B cell (primary cell): ENCODE measurements around the gene FGFR1OP2. TPM values are rescaled to one million over a fixed set of nuclear protein-coding genes. Genes with fewer than 3 reads are reported as not detected.

ENCODE experiments used
- ATAC-seq: fragments of 200-7000 bp; cut with Tn5 transposase; one replicate; pipeline ENCODE4 v1.10.0; 2021; ENCODE audit warnings: low read depth, mild to moderate bottlenecking, moderate number of reproducible peaks, moderate library complexity
- CTCF ChIA-PET: fragments of 350-600 bp; sonication (Branson Sonifier 250); formaldehyde crosslinking; loops from one replicate; lab custom pipeline; 2021; ENCODE audit warnings: antibody characterized with exemption, inconsistent platforms; lab: Charles Lee
- POLR2A ChIA-PET: fragments of 350-600 bp; sonication (Branson Sonifier 250); formaldehyde crosslinking; loops from one replicate; lab custom pipeline; 2021; ENCODE audit warnings: antibody characterized with exemption; lab: Charles Lee
- DNase-seq: peaks from one replicate; pipeline ENCODE4 v3.0.0; 2013
- H2AFZ ChIP-seq: 2 replicates; pipeline ENCODE4 v1.6.1; 2012; ENCODE audit warnings: mild to moderate bottlenecking, low read depth, low read length; ENCODE audit not compliant: insufficient read depth, poor library complexity, severe bottlenecking
- H3K27ac ChIP-seq, 2 donors: 1 replicate in 1 of 2; 2 replicates in 1 of 2; pipeline ENCODE4 v1.5.1; 2012 to 2013; ENCODE audit warnings: low read length in 2 of 2, mild to moderate bottlenecking in 2 of 2, moderate library complexity in 1 of 2
- H3K27me3 ChIP-seq, 4 experiments: fragments of 200-600 bp in 1 of 4; sonication (generic) in 1 of 4; replicated peaks in 1 of 4; 1 replicate in 2 of 4; 2 replicates in 2 of 4; pipeline versions ENCODE4 v1.6.1 to v1.7.0; 2013 to 2016; ENCODE audit warnings: low read length in 3 of 4, mild to moderate bottlenecking in 2 of 4, mixed read lengths in 1 of 4, moderate library complexity in 1 of 4; ENCODE audit not compliant: insufficient read depth in 4 of 4, control insufficient read depth in 3 of 4; ENCODE audit errors: control extremely low read depth in 1 of 4
- H3K36me3 ChIP-seq, 2 experiments: replicated peaks in 1 of 2; 1 replicate in 1 of 2; 2 replicates in 1 of 2; pipeline versions ENCODE4 v1.6.1 to v1.7.1; 2013; ENCODE audit warnings: low read length in 1 of 2; ENCODE audit not compliant: insufficient read depth in 2 of 2, control insufficient read depth in 1 of 2; ENCODE audit errors: control extremely low read depth in 1 of 2, extremely low read depth in 1 of 2
- H3K4me1 ChIP-seq, 2 donors: fragments of 200-600 bp in 1 of 2; sonication (generic) in 1 of 2; 1 replicate in 1 of 2; 2 replicates in 1 of 2; pipeline versions ENCODE4 v1.5.1 to v1.6.1; 2013 to 2017; ENCODE audit warnings: low read length in 2 of 2; ENCODE audit not compliant: control insufficient read depth in 2 of 2, insufficient read depth in 2 of 2
- H3K4me2 ChIP-seq: replicated peaks from 2 replicates; pipeline ENCODE3; 2012; ENCODE audit warnings: mild to moderate bottlenecking, low read depth, low read length; ENCODE audit not compliant: poor library complexity, severe bottlenecking
- H3K4me3 ChIP-seq, 5 experiments: fragments of 200-600 bp in 1 of 5; sonication (generic) in 1 of 5; 1 replicate in 3 of 5; 2 replicates in 2 of 5; pipeline versions ENCODE4 v1.5.1 to v1.7.0; 2011 to 2016; ENCODE audit warnings: low read length in 4 of 5, mild to moderate bottlenecking in 4 of 5, low read depth in 2 of 5, control low read depth in 1 of 5, moderate library complexity in 1 of 5; ENCODE audit not compliant: insufficient read depth in 1 of 5; ENCODE audit errors: control extremely low read depth in 1 of 5, extremely low read depth in 1 of 5
- H3K79me2 ChIP-seq: fragments of 200-600 bp; sonication (generic); one replicate; pipeline ENCODE4 v1.6.0; 2016; ENCODE audit warnings: low read length; ENCODE audit not compliant: control insufficient read depth, insufficient read depth
- H3K9ac ChIP-seq: fragments of 200-600 bp; sonication (generic); 2 replicates; pipeline ENCODE4 v1.6.1; 2017; ENCODE audit warnings: mild to moderate bottlenecking, low read length, moderate library complexity
- H3K9me3 ChIP-seq, 3 donors: one replicate each; pipeline versions ENCODE4 v1.6.1 to v1.7.1; 2013; ENCODE audit warnings: low read length in 2 of 3; ENCODE audit not compliant: control insufficient read depth in 2 of 3, insufficient read depth in 1 of 3; ENCODE audit errors: control extremely low read depth in 1 of 3
- H4K20me1 ChIP-seq: 2 replicates; pipeline ENCODE4 v1.6.0; 2012; ENCODE audit warnings: mild to moderate bottlenecking, low read length; ENCODE audit not compliant: insufficient read depth, control insufficient read depth, poor library complexity, severe bottlenecking
- H3K27ac Mint-ChIP-seq: one replicate; pipeline ENCODE4 v1.8.0; 2021; ENCODE audit warnings: mixed read lengths
- H3K27me3 Mint-ChIP-seq: one replicate; pipeline ENCODE4 v1.8.0; 2021; ENCODE audit warnings: mixed read lengths
- H3K4me1 Mint-ChIP-seq: one replicate; pipeline ENCODE4 v1.8.0; 2021; ENCODE audit warnings: mixed read lengths
- H3K4me3 Mint-ChIP-seq: one replicate; pipeline ENCODE4 v1.8.0; 2021; ENCODE audit warnings: mixed read lengths
- H3K9me3 Mint-ChIP-seq: one replicate; pipeline ENCODE4 v1.8.0; 2022; ENCODE audit warnings: mixed read lengths; ENCODE audit not compliant: insufficient read depth
- EZH2 ChIP-seq: IDR thresholded peaks from 2 replicates; pipeline ENCODE4 v1.6.1; 2012; ENCODE audit warnings: borderline replicate concordance, low read depth, mild to moderate bottlenecking, moderate library complexity, low read length; ENCODE audit not compliant: insufficient read depth, poor library complexity, severe bottlenecking
- WGBS: methylation state at CpG from one replicate; pipeline ENCODE4 v1.1.5; 2013; ENCODE audit warnings: missing lambda C conversion rate; ENCODE audit not compliant: insufficient coverage; 5-methylcytosine and 5-hydroxymethylcytosine counted together
- intact Hi-C: fragments of 100-400 bp; cut with micrococcal nuclease; formaldehyde crosslinking; loops from one replicate; pipeline ENCODE4 v1.10.0; 2022
- polyA minus RNA-seq: library from RNA; depleted of rRNA, polyadenylated mRNA; stranded (reverse); fragments of >200 nt; gene quantifications from 2 replicates; pipeline ENCODE4 v1.2.3, GENCODE V29; 2012
- polyA plus RNA-seq: library from polyadenylated mRNA; depleted of rRNA; stranded (reverse); fragments of >200 nt; gene quantifications from 2 replicates; pipeline ENCODE4 v1.2.3, GENCODE V29; 2012
- total RNA-seq, 2 donors: library from RNA; stranded (reverse); fragments of 120-200 nt in 1 of 2; gene quantifications; 1 replicate in 1 of 2; 2 replicates in 1 of 2; pipeline versions ENCODE4 v1.2.3 to v1.2.4, GENCODE V29; 2013 to 2022
- TF ChIP-seq, protein P1 (sequence below): fragments of 200-600 bp; IDR thresholded peaks from one replicate; pipeline ENCODE4 v1.8.0; 2022; ENCODE audit warnings: antibody characterized with exemption, mild to moderate bottlenecking

FGFR1OP2 gene
- total RNA-seq (64.3 and 67.3 TPM in 2 replicates), polyA plus RNA-seq (22.3 and 29.8 TPM in 2 replicates), polyA minus RNA-seq (32.8 and 36.6 TPM in 2 replicates)
- 84.3 TPM for total RNA-seq (2013)

GRCh38 chr12:26937863-26938700, at the start of gene FGFR1OP2, which contains the start of gene INTS13:
FGFR1OP2 (plus strand) TSS chr12:26938470; CDS start chr12:26954159, 15,689 bp downstream.
INTS13 (minus strand) TSS chr12:26937981; CDS start chr12:26936803, 1,178 bp downstream.
- Mint-ChIP-seq H3K4me3 (peak within 1 kb of the TSS; percentile 99), H3K27me3 (no peaks in the 10 kb centered on the region), H3K4me1 (peaks cover 64% of the 10 kb centered on the region), H3K9me3 (no peaks in the 10 kb centered on the region), H3K27ac (peak within 1 kb of the TSS; percentile 99)
- no peaks in the 10 kb centered on the region for H4K20me1 ChIP-seq
- peak within 1 kb of the TSS; percentile 97 for H2AFZ ChIP-seq
- no peak for TF ChIP-seq EZH2
- peak; percentile 97 for DNase-seq
- ChIA-PET POLR2A (interaction anchor here (1.2 kb wide), 1 partner anchor 85 kb away, joined by 4 read pairs; the partner anchor contains the start of gene MED21), CTCF (interaction anchor here (1.2 to 2.0 kb wide), 2 partner anchors 53 to 76 kb away, joined by 7 to 10 read pairs; partner anchors contain the start of gene TM7SF3)
- intact Hi-C loops, result loop anchor here (1.0 to 10.0 kb wide), 8 partner anchors 76 to 1743 kb away; partner anchors contain the start of genes DNAI7, ETFRF1, ITPR2 and PPFIBP1
- H3K4me1 ChIP-seq, result peaks cover 18 to 57% of the 10 kb centered on the region in 2 donors
- H3K9ac ChIP-seq, result peak within 1 kb of the TSS; percentile 79
- peak within 1 kb of the TSS; percentile 78 for H3K4me2 ChIP-seq
- H3K27ac ChIP-seq, result peak within 1 kb of the TSS; percentile 88 to 96
- ATAC-seq, result peak; percentile 91
- H3K79me2 ChIP-seq, result peaks cover 82% of the 10 kb centered on the region
- H3K9me3 ChIP-seq, result no peaks in the 10 kb centered on the region
- H3K36me3 ChIP-seq, result no peaks in the 10 kb centered on the region
- peak within 1 kb of the TSS; percentile 72 to 100 (median 98) for H3K4me3 ChIP-seq
- no peaks in the 10 kb centered on the region for H3K27me3 ChIP-seq
- 0% methylated on average over 61 of the region's 69 CpGs for WGBS

- POLR2A ChIA-PET, result no interaction called here
- H3K27me3 ChIP-seq, result no peaks in the 10 kb centered on the region
- H3K4me1 ChIP-seq, result no peaks in the 10 kb centered on the region
- no peak overlapping the region for H2AFZ ChIP-seq
- no peaks in the 10 kb centered on the region for H3K4me1 Mint-ChIP-seq
- H3K4me3 Mint-ChIP-seq, result no peak overlapping the region
- H3K36me3 ChIP-seq, result no peaks in the 10 kb centered on the region
- no peak overlapping the region for H3K27ac ChIP-seq
- no peak for DNase-seq
- H3K4me3 ChIP-seq, result no peak overlapping the region
- no peaks in the 10 kb centered on the region for H3K9me3 ChIP-seq
- CTCF ChIA-PET, result no interaction called here
- intact Hi-C loops, result no loop called here
- H3K9me3 Mint-ChIP-seq, result no peaks in the 10 kb centered on the region
- no peaks in the 10 kb centered on the region for H4K20me1 ChIP-seq
- H3K27me3 Mint-ChIP-seq, result no peaks in the 10 kb centered on the region
- no peak overlapping the region for H3K9ac ChIP-seq
- TF ChIP-seq, protein P1, sequence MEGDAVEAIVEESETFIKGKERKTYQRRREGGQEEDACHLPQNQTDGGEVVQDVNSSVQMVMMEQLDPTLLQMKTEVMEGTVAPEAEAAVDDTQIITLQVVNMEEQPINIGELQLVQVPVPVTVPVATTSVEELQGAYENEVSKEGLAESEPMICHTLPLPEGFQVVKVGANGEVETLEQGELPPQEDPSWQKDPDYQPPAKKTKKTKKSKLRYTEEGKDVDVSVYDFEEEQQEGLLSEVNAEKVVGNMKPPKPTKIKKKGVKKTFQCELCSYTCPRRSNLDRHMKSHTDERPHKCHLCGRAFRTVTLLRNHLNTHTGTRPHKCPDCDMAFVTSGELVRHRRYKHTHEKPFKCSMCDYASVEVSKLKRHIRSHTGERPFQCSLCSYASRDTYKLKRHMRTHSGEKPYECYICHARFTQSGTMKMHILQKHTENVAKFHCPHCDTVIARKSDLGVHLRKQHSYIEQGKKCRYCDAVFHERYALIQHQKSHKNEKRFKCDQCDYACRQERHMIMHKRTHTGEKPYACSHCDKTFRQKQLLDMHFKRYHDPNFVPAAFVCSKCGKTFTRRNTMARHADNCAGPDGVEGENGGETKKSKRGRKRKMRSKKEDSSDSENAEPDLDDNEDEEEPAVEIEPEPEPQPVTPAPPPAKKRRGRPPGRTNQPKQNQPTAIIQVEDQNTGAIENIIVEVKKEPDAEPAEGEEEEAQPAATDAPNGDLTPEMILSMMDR, result no peak
- no peak for TF ChIP-seq EZH2
- 98% methylated on average over 5 of the region's 5 CpGs for WGBS
- no peak overlapping the region for H3K4me2 ChIP-seq
- H3K79me2 ChIP-seq, result no peaks in the 10 kb centered on the region
- ATAC-seq, result no peak
- H3K27ac Mint-ChIP-seq, result no peak overlapping the region
These were observed 47.5 kb upstream of the FGFR1OP2 start for GRCh38 chr12:26890784-26891183.
